Lower leg skin (tissue), 4 donors: ENCODE measurements around the gene MUS81. TPM values are rescaled to one million over a fixed set of nuclear protein-coding genes. Genes with fewer than 3 reads are reported as not detected.

Source experiments
- DNase-seq, 2 donors: peaks; one replicate each; pipeline ENCODE4 v3.0.0-alpha.2; 2019; ENCODE audit warnings: low spot score in 2 of 2
- H3K4me3 ChIP-seq: fragments of 200-600 bp; sonication (generic); 2 replicates; pipeline ENCODE4 v1.5.1; 2017; ENCODE audit warnings: mild to moderate bottlenecking, low read depth; ENCODE audit not compliant: poor library complexity, severe bottlenecking
- POLR2A ChIP-seq, 2 donors: fragments of 450-650 bp; IDR thresholded peaks; one replicate each; pipeline ENCODE4 v1.6.1; 2016 to 2017; ENCODE audit warnings: antibody characterized with exemption in 2 of 2, mild to moderate bottlenecking in 1 of 2, moderate library complexity in 1 of 2
- WGBS, 2 donors: methylation state at CpG; one replicate each; pipeline ENCODE4 v1.1.5; 2018; 5-methylcytosine and 5-hydroxymethylcytosine counted together
- intact Hi-C: fragments of 100-400 bp; cut with DNase I; formaldehyde crosslinking; loops from one replicate; pipeline ENCODE4 v1.15.0; 2023; ENCODE audit warnings: low total_unique reads
- total RNA-seq, 4 donors: library from RNA; depleted of rRNA; stranded (reverse); fragments of >200 nt; gene quantifications; one replicate each; pipeline ENCODE4 v1.1.0, GENCODE V29; 2016
- TF ChIP-seq, protein P1 (sequence below), 3 donors: fragments of 450-650 bp; IDR thresholded peaks; one replicate each; pipeline ENCODE4 v1.5.1; 2016; ENCODE audit warnings: antibody characterized with exemption in 3 of 3, mild to moderate bottlenecking in 3 of 3, moderate library complexity in 2 of 3

The MUS81 gene
- total RNA-seq, 4 donors from 2014 or later: 29.3 to 38.1 (median 37.1) TPM

DNA sequence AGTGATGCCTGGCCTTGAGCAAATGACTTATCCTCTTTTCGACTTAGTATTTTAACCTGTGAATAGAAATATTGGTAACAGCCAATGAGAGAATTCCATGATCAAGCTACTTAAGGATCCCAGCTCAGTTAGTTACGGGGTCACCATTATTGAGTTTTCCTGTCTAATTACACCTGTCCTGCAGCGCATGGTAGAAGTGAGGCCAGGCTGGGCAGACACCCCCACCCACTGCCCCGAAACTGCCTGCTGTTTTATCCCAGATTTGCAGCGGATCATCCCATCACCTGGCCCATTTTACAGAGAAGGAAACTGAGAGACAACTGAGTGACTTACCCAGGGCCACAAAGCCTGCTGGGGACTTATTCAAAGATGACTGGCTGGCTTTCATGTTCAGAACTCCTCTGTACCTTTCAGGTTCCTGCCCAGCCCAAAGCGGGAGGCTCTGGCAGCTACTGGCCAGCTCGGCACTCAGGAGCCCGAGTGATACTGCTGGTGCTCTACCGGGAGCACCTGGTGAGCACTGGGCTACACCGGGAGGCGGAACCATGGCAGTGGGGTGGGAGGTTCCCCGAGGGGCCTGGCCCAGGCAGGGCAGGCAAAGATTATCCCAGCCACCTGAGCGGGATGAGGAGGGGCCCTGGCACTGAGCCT, 1.4 kb downstream of the MUS81 start:
- H3K4me3 ChIP-seq: no peak overlapping the region
- 79 to 83% methylated on average over 7 to 13 of the region's 13 CpGs for WGBS, 2 donors
- TF ChIP-seq POLR2A (IDR thresholded peaks at IDR 0.05): no peak
- TF ChIP-seq, protein P1, sequence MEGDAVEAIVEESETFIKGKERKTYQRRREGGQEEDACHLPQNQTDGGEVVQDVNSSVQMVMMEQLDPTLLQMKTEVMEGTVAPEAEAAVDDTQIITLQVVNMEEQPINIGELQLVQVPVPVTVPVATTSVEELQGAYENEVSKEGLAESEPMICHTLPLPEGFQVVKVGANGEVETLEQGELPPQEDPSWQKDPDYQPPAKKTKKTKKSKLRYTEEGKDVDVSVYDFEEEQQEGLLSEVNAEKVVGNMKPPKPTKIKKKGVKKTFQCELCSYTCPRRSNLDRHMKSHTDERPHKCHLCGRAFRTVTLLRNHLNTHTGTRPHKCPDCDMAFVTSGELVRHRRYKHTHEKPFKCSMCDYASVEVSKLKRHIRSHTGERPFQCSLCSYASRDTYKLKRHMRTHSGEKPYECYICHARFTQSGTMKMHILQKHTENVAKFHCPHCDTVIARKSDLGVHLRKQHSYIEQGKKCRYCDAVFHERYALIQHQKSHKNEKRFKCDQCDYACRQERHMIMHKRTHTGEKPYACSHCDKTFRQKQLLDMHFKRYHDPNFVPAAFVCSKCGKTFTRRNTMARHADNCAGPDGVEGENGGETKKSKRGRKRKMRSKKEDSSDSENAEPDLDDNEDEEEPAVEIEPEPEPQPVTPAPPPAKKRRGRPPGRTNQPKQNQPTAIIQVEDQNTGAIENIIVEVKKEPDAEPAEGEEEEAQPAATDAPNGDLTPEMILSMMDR (IDR thresholded peaks at IDR 0.05): no peak
- no peak for DNase-seq
- intact Hi-C loops: no loop called here

- 74 to 92% methylated on average over 5 of the region's 5 CpGs for WGBS, 2 donors
- intact Hi-C loops: no loop called here
- TF ChIP-seq, protein P1 (IDR thresholded peaks at IDR 0.05): no peak
- TF ChIP-seq POLR2A (IDR thresholded peaks at IDR 0.05): no peak
- no peak for DNase-seq
- no peak overlapping the region for H3K4me3 ChIP-seq
These were observed 2.0 kb downstream of the MUS81 start for GRCh38 chr11:65862191-65862735.

- 91 to 92% methylated on average over 24 of the region's 24 CpGs for WGBS, 2 donors
- intact Hi-C loops: no loop called here
- no peak overlapping the region for H3K4me3 ChIP-seq
- no peak for DNase-seq
- TF ChIP-seq, protein P1 (IDR thresholded peaks at IDR 0.05): no peak
- TF ChIP-seq POLR2A (IDR thresholded peaks at IDR 0.05): no peak
These were observed 3.0 kb downstream of the MUS81 start for GRCh38 chr11:65862941-65863888.

DNA sequence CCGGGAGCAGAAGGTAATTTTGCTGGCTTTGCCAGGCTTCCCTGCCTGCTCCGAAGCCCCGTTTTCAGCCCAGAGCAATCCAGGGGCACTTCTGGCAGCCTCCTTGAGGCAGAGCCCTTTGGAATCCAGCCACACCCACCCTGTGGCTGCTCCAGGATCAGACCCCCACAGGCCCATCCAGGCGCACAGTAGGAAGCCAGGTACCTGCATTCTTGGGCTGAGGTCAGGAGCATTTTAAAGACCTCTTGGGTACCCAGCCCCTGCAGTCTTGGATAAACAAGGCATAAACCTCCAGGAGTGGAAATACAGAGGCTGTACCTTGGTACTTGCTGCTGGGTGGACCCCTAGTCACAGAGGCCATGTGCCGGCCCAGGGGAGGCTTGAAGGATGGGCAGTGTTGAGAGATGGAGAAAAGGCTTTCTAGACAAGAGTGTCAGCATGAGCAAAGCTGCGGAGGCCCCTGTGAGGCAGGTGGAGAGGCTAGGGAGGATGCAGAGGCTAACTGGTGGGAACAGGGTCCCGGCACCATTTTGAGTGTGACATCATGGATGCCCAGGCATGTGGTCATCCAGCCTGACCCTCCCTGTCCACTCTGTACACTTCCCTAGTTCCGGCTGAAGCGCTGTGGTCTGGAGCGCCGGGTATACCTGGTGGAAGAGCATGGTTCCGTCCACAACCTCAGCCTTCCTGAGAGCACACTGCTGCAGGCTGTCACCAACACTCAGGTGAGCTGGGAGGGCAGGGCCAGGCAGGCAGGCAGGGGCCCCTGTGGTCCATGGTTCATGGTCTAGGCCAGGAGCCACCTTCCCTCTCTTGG, 3.9 kb downstream of the MUS81 start:
- TF ChIP-seq, protein P1 (IDR thresholded peaks at IDR 0.05): no peak
- no peak for TF ChIP-seq POLR2A (IDR thresholded peaks at IDR 0.05)
- no peak overlapping the region for H3K4me3 ChIP-seq
- DNase-seq: no peak
- 84 to 90% methylated on average over 8 to 12 of the region's 12 CpGs for WGBS, 2 donors
- intact Hi-C loops: no loop called here

- no peak overlapping the region for H3K4me3 ChIP-seq
- no peak for DNase-seq
- WGBS, 2 donors: 86% methylated on average over 17 to 18 of the region's 18 CpGs
- intact Hi-C loops: no loop called here
- TF ChIP-seq, protein P1 (IDR thresholded peaks at IDR 0.05): no peak
- TF ChIP-seq POLR2A (IDR thresholded peaks at IDR 0.05): no peak
These were observed 4.7 kb downstream of the MUS81 start for GRCh38 chr11:65864706-65865471.
